Epithelial cell of proximal tubule (primary cell): ENCODE data around the gene ADAMTS4. TPM values are rescaled to one million over a fixed set of nuclear protein-coding genes. Genes with fewer than 3 reads are reported as not detected.

Experiments used
- DNase-seq: peaks from one replicate; pipeline ENCODE4 v3.0.0-alpha.2; 2011; ENCODE audit warnings: low read depth
- H3K4me3 ChIP-seq: 2 replicates; pipeline ENCODE4 v1.5.1; 2011; ENCODE audit warnings: low read depth, mild to moderate bottlenecking, low read length
- total RNA-seq: library from RNA; depleted of rRNA; stranded (reverse); fragments of >200 nt; gene quantifications from 2 replicates; pipeline ENCODE4 v1.2.3, GENCODE V29; 2015
- TF ChIP-seq, protein P1 (sequence below): conservative IDR thresholded peaks from 2 replicates; pipeline ENCODE4 v1.5.1; 2012; ENCODE audit warnings: low read depth, mild to moderate bottlenecking, low read length

ADAMTS4 gene
- total RNA-seq, 1 donor from 2014 or later = under 0.01 TPM

DNA sequence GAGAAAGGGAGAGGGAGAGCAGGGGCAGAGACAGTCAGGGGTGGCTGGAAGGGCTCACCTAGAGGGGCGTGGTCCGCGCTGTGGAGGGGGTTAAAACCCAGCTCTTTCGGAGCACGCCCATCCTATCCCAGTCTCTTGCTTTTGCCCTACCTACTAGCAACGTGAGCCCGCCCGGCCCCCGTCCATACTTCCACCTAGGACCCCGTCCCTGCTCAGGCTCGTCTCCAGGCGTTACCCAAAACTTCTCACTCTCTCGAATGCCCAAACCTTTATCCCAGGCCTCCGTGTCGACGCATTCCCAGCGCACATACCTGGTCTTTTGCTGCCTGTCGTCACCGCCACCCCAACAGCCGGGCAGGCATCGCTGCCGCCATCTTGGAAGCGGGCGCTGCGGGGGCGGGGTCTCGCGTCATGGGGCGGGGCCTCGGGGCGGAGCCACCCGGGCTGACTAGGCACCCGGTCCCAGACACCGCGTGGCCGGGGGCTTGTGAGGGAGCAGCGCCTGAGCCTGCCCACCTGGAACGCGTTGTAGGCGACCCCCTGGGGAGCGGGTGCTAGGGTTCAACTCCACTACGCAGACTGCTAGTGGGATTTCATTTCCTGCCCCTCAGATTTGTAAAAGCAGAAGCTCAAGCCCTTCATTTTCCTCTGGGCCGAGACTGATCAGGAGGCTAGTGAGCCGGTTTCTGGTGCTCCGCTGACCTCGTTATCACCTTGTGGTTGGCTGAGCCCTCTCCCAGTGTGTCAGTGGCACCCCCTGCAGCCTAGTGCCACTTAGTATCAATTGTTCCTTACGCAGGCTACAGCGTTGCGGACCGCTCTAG is 21.5 kb downstream of the ADAMTS4 start, which contains the start of gene B4GALT3:
TSS of gene B4GALT3 (minus strand) at position 396 of the 824 bp plus-strand sequence. CDS start 1,447 bp downstream, outside the sequence.
- H3K4me3 ChIP-seq = peak within 1 kb of the TSS; percentile 73
- TF ChIP-seq, protein P1, sequence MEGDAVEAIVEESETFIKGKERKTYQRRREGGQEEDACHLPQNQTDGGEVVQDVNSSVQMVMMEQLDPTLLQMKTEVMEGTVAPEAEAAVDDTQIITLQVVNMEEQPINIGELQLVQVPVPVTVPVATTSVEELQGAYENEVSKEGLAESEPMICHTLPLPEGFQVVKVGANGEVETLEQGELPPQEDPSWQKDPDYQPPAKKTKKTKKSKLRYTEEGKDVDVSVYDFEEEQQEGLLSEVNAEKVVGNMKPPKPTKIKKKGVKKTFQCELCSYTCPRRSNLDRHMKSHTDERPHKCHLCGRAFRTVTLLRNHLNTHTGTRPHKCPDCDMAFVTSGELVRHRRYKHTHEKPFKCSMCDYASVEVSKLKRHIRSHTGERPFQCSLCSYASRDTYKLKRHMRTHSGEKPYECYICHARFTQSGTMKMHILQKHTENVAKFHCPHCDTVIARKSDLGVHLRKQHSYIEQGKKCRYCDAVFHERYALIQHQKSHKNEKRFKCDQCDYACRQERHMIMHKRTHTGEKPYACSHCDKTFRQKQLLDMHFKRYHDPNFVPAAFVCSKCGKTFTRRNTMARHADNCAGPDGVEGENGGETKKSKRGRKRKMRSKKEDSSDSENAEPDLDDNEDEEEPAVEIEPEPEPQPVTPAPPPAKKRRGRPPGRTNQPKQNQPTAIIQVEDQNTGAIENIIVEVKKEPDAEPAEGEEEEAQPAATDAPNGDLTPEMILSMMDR = peak; percentile 17
- DNase-seq = no peak

DNA sequence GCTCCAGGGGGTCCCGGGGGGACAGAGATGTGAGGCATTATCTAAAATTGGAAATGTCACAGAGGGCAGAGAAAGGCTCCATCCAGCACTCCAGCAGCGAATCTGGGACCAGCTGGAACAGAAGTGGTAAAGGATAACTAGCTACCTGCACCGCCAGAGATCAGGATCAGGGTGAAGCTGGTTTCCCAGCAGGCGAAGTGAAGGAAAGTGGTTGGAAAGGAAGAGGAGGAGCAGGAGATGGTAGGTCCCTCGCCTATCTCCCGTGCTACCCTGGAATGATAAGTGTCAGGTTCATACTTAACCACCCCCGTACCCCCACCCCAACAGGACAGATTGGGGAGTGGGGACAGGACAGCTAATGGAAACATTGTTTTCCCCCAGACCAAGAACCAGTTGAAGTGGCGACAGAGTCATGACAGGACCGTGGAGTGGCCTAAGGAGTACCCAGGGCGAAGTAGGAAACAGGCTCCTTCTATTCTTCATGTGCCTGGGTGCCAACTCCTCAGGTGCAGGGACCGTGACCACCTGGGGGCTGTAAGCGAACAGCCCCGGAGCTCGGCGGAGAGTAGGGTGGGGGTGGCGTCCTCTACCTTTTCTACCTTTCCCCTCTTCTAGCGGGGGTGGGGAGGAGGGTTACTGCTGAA is 22.3 kb downstream of the ADAMTS4 start:
- no peak for DNase-seq
- TF ChIP-seq, protein P1 = no peak

DNA sequence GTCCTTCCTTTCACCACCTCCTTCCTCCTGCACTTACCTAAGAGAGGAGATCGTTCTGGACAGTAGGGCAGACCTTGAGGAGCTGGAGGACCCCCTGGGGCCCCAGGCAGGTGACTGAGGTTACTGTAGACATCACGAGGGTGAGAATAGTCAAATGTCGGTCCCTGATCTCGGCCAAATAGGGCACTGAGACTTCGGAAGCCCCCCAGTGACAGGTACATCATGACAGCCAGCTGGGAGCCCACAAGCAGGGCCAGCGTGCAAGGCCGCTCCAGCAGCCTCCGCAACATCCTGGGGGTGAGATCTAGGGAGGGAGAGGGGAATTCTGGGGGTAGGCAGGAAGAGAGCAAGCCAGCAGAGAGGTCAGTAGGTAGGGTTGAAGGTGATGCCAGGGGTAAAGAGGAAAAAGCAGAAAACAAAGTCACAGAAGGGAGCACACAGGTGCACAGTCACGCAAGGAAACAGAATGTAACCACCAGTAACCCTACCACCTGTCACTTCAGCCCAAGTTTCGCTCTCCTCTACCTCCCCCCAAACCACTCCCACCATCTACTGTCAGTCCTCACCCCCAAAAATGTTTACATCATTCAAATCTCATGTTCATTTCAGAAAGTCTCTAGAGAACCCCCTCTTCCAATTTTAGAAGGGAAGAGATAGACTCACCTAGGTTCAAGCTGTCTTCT is 22.9 kb downstream of the ADAMTS4 start:
- TF ChIP-seq, protein P1 = no peak
- peak overlapping the region; percentile 73 for H3K4me3 ChIP-seq
- DNase-seq = no peak

More for the DNA sequence above, 22.3 kb downstream of the ADAMTS4 start:
- peak overlapping the region; percentile 73 for H3K4me3 ChIP-seq

DNA sequence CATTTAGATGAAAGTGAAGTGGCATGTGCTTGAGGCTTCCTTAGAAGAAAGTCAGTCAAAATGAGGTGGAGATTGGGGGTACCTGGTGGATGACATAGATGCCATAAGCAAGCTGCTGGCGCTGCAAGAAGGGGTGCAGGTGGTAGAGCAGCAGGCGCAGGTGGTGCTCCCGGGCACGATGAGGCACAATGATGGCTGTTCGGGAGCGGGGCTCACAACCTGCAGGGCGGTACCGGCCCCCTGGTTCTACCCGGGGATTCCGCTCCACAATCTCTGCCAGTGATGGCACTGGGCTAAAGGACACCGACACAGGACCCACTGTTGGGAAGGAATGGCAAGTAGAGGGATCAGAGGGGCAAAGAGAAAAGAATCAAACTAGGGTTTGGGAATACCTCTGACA is 23.9 kb downstream of the ADAMTS4 start:
- H3K4me3 ChIP-seq = no peak overlapping the region
- TF ChIP-seq, protein P1 = no peak
- no peak for DNase-seq

DNA sequence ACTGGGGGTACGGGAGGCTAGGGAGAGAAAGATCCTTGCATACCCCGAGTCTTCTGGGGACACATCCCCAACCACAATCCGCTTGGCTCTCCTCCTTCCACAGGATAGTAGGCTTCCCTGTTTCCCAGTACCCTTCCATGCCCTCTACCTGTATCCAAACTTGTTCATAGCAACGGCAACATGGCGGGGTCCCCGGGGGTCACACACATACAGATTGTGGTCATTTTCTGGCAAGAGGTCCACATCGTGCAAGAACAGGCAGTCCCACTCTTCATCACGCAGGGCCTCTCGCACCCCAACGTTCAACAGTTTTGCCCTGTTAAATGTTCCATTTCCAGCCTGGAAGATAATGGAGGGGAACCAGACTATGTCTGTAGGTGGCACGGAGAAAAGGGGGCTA is 25.1 kb downstream of the ADAMTS4 start:
- TF ChIP-seq, protein P1 = no peak
- no peak for DNase-seq
- no peak overlapping the region for H3K4me3 ChIP-seq

DNA sequence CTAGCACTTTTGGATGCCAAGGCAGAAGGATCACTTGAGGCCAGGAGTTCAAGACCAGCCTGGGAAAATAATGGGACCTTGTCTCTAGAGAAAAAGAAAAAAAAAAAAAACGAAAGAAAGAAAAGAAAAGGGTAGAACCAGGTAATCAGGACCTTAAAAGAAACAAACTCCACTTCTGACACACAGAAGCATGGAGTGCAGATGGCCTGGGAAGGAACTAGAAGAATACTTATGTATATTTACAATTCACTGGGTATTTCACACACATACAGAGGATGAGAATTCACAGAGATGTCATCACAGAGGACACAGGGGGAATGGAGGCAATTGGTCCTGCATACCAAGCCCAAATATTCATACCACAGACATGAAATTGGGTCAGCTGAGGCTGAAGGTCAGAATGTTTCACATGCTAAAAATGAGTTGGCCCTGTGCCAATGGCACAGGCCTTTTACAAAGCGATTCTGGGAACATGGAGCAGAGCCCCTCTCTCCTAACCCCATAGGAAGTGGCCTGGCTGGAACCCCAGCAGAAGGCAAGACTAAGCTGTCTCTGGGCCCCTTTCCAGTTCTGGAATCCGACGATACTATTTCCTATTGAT is 26.0 kb downstream of the ADAMTS4 start:
- TF ChIP-seq, protein P1 = no peak
- DNase-seq = no peak
- H3K4me3 ChIP-seq = no peak overlapping the region
